ENCODE results near the gene DAPK1. TPM values are rescaled to one million over a fixed set of nuclear protein-coding genes. Genes with fewer than 3 reads are reported as not detected.

The DAPK1 gene
- total and polyA plus RNA-seq, 2 donors = 28.1 to 35.5 TPM

DNA sequence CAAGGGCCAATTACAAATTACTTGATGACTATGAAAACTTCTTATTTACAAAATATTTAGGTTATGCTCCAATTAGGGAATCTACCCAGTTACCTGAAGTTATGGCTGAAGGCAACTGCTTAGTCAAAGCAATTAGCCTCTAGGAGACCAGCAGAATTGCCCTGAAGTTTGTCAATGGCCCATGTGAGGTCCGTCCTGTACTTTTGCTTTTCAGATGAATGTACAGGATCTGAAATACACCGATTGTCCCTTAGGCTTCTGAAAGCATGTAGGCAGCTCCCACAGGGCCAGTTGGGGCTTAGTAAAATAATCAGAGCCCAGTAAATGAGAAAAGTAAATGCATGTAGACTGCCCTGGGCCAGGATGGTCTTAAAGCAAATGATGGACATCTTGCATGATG, 93.3 kb downstream of the DAPK1 start:
- no peak for DNase-seq (ENCODE audit: low read depth in 6 of 9, low spot score in 9 of 9)
- no peak overlapping the region for H3K4me3 ChIP-seq (ENCODE audit: low read length in 2 of 2)
- no peaks in the 10 kb centered on the region for H3K9me3 ChIP-seq (ENCODE audit: control insufficient read depth in 2 of 2, insufficient read depth in 1 of 2, low read length in 1 of 2)
- peaks cover 36 to 46% of the 10 kb centered on the region in 2 donors for H3K4me1 ChIP-seq (ENCODE audit: control insufficient read depth in 2 of 2, insufficient read depth in 2 of 2, low read length in 2 of 2)
- no peaks in the 10 kb centered on the region for H3K27me3 ChIP-seq (ENCODE audit: control insufficient read depth in 2 of 2, insufficient read depth in 1 of 2, low read length in 1 of 2)
- no peak overlapping the region for H3K27ac ChIP-seq (ENCODE audit: low read depth in 1 of 2, low read length in 1 of 2)
- WGBS = 96% methylated on average over 2 of the region's 2 CpGs
- peaks cover 0 to 12% of the 10 kb centered on the region in 2 donors for H3K36me3 ChIP-seq (ENCODE audit: control insufficient read depth in 2 of 2, insufficient read depth in 2 of 2, low read length in 1 of 2)

DNA sequence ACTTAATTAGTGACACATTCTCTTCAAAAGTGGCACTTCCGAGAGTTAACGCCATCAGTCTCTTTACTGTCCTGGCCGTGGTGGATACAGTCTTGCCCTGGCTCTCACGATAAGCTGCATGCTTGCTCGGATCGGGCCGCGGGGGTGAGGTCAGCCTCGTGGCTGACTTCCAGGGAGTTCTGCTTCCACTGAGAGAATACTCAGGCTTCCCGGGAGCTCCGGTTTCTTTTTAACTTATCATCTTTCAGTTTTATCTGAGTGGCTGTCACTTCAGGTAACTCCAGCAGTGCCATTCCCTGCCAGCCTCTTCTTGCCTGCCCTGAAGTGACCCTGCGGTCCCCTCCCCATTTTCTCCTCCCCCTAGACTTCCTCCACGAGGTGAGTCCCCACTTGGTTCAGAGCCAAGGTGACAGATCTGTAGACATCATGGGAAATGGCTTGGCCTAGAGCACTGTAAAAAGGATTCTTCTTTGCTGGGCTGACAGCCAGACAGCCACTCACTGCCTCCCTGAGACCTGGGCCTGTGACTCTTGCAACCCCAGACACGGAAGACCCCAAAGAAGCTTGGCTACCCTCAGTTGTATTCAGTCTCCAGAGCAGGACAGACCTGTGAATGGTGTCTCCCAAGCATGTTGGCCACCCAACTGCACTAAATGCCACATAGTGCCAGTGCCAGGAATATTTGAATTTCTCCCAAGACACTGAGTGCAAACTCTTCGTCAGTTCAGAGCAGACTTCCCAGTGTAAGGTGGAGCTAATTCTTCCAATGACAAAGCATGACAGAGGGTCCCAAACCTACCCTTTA, 95.1 kb downstream of the DAPK1 start:
- DNase-seq (ENCODE audit: low read depth in 6 of 9, low spot score in 9 of 9) = no peak
- H3K36me3 ChIP-seq (ENCODE audit: control insufficient read depth in 2 of 2, insufficient read depth in 2 of 2, low read length in 1 of 2) = peaks cover 0 to 12% of the 10 kb centered on the region in 2 donors
- H3K27ac ChIP-seq (ENCODE audit: low read depth in 1 of 2, low read length in 1 of 2) = peak overlapping the region; percentile 55 to 61
- H3K9me3 ChIP-seq (ENCODE audit: control insufficient read depth in 2 of 2, insufficient read depth in 1 of 2, low read length in 1 of 2) = peaks cover 0 to 2% of the 10 kb centered on the region in 2 donors
- H3K4me3 ChIP-seq (ENCODE audit: low read length in 2 of 2) = no peak overlapping the region
- H3K27me3 ChIP-seq (ENCODE audit: control insufficient read depth in 2 of 2, insufficient read depth in 1 of 2, low read length in 1 of 2) = no peaks in the 10 kb centered on the region
- 86% methylated on average over 15 of the region's 15 CpGs for WGBS
- H3K4me1 ChIP-seq (ENCODE audit: control insufficient read depth in 2 of 2, insufficient read depth in 2 of 2, low read length in 2 of 2) = peaks cover 47 to 64% of the 10 kb centered on the region in 2 donors

DNA sequence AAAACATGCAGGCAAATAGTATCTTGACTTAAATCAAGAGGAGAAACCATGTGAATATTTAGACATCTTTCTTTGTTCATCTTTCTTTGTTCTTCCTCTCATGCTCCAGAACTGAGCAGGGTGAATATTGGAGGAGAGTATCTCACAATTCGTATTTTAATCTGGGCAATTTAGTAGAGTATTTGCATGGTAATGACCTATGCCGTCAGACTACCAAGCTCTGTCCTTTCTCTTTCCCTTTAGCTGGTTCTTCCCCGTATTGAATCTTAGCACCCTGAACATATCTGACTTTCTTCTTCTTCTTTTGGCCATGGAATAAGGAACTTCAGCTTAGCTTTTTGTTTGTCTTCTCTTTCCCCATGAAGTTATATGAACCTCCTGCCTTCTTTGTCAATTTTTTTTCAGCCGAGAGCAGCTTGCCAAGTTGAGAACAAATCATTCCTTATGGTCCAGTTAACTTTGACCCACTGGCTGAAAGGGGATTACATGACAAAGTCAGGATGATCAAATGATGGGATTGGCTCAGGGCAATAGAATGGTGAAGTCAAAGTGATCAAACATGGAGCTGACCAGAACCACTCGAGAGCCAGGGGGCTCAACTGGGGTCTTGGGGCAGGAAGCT, 95.8 kb downstream of the DAPK1 start:
- Histone ChIP-seq H3K27ac (ENCODE audit: low read depth in 1 of 2, low read length in 1 of 2) (peak overlapping the region; percentile 10 to 61), H3K4me1 (ENCODE audit: control insufficient read depth in 2 of 2, insufficient read depth in 2 of 2, low read length in 2 of 2) (peaks cover 51 to 71% of the 10 kb centered on the region in 2 donors), H3K27me3 (ENCODE audit: control insufficient read depth in 2 of 2, insufficient read depth in 1 of 2, low read length in 1 of 2) (no peaks in the 10 kb centered on the region), H3K4me3 (ENCODE audit: low read length in 2 of 2) (no peak overlapping the region), H3K9me3 (ENCODE audit: control insufficient read depth in 2 of 2, insufficient read depth in 1 of 2, low read length in 1 of 2) (peaks cover 0 to 2% of the 10 kb centered on the region in 2 donors), H3K36me3 (ENCODE audit: control insufficient read depth in 2 of 2, insufficient read depth in 2 of 2, low read length in 1 of 2) (peaks cover 0 to 12% of the 10 kb centered on the region in 2 donors)
- 81% methylated on average over 5 of the region's 5 CpGs for WGBS
- no peak for DNase-seq (ENCODE audit: low read depth in 6 of 9, low spot score in 9 of 9)

DNA sequence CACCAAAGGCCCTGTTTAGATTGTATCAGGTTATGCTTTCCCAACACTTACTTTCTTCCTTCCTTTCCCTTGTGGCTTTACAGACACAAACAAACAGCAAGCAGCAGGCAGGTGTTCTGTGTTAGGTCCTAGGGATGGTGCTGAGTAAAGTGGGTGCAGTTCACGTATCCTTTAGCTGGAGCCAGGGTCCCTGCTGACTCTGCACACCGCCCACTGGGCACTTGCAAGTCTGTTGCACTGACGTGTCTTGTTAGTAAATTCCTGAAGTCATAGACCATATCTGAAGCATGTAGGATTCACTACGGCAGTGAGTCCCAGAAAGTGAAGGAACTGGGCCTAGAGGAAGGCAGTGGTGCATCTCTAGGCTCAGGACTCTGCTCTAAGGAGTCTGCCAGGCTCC, 96.5 kb downstream of the DAPK1 start:
- peak in 1 of 9 donors; percentile 52 for DNase-seq (ENCODE audit: low read depth in 6 of 9, low spot score in 9 of 9)
- Histone ChIP-seq H3K4me1 (ENCODE audit: control insufficient read depth in 2 of 2, insufficient read depth in 2 of 2, low read length in 2 of 2) (peaks cover 51 to 76% of the 10 kb centered on the region in 2 donors), H3K4me3 (ENCODE audit: low read length in 2 of 2) (no peak overlapping the region), H3K9me3 (ENCODE audit: control insufficient read depth in 2 of 2, insufficient read depth in 1 of 2, low read length in 1 of 2) (peaks cover 0 to 2% of the 10 kb centered on the region in 2 donors), H3K36me3 (ENCODE audit: control insufficient read depth in 2 of 2, insufficient read depth in 2 of 2, low read length in 1 of 2) (peaks cover 0 to 11% of the 10 kb centered on the region in 2 donors), H3K27me3 (ENCODE audit: control insufficient read depth in 2 of 2, insufficient read depth in 1 of 2, low read length in 1 of 2) (no peaks in the 10 kb centered on the region), H3K27ac (ENCODE audit: low read depth in 1 of 2, low read length in 1 of 2) (peak overlapping the region; percentile 56 to 61)
- WGBS = 68% methylated on average over 4 of the region's 4 CpGs

- Histone ChIP-seq H3K9me3 (ENCODE audit: control insufficient read depth in 2 of 2, insufficient read depth in 1 of 2, low read length in 1 of 2) (peaks cover 0 to 2% of the 10 kb centered on the region in 2 donors), H3K27ac (ENCODE audit: low read depth in 1 of 2, low read length in 1 of 2) (peak overlapping the region; percentile 56 to 61), H3K27me3 (ENCODE audit: control insufficient read depth in 2 of 2, insufficient read depth in 1 of 2, low read length in 1 of 2) (no peaks in the 10 kb centered on the region), H3K4me1 (ENCODE audit: control insufficient read depth in 2 of 2, insufficient read depth in 2 of 2, low read length in 2 of 2) (peaks cover 51 to 76% of the 10 kb centered on the region in 2 donors), H3K36me3 (ENCODE audit: control insufficient read depth in 2 of 2, insufficient read depth in 2 of 2, low read length in 1 of 2) (peaks cover 0 to 9% of the 10 kb centered on the region in 2 donors), H3K4me3 (ENCODE audit: low read length in 2 of 2) (no peak overlapping the region)
- DNase-seq (ENCODE audit: low read depth in 6 of 9, low spot score in 9 of 9) = no peak
Measured at GRCh38 chr9:87594662-87595061, 97.0 kb downstream of the DAPK1 start.

DNA sequence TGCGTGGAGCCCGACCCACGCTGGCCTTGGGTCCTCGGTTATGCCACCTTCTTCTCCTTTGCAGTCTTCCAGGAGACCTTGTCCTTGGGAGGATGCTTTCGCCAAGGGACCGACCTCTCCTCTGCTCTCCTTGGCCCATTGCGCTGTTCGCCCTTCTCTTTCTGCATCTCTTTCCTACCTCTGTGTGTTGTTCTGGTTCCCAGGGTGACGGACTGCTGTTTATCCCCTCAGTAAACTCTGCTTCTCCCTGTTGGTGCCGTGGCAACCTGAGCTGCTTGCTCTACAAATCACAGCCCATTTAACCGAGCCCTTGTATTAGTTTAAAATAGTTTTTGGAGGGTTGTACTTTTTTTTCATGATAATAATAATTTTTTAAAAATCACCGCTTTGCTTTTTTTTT, 97.9 kb downstream of the DAPK1 start:
- WGBS = 96% methylated on average over 12 of the region's 12 CpGs
- no peak for DNase-seq (ENCODE audit: low read depth in 6 of 9, low spot score in 9 of 9)
- H3K27me3 ChIP-seq (ENCODE audit: control insufficient read depth in 2 of 2, insufficient read depth in 1 of 2, low read length in 1 of 2) = no peaks in the 10 kb centered on the region
- H3K4me3 ChIP-seq (ENCODE audit: low read length in 2 of 2) = no peak overlapping the region
- H3K27ac ChIP-seq (ENCODE audit: low read depth in 1 of 2, low read length in 1 of 2) = peak overlapping the region in 1 of 2 donors; percentile 1
- H3K4me1 ChIP-seq (ENCODE audit: control insufficient read depth in 2 of 2, insufficient read depth in 2 of 2, low read length in 2 of 2) = peaks cover 51 to 85% of the 10 kb centered on the region in 2 donors
- peaks cover 0 to 7% of the 10 kb centered on the region in 2 donors for H3K36me3 ChIP-seq (ENCODE audit: control insufficient read depth in 2 of 2, insufficient read depth in 2 of 2, low read length in 1 of 2)
- peaks cover 0 to 2% of the 10 kb centered on the region in 2 donors for H3K9me3 ChIP-seq (ENCODE audit: control insufficient read depth in 2 of 2, insufficient read depth in 1 of 2, low read length in 1 of 2)

DNA sequence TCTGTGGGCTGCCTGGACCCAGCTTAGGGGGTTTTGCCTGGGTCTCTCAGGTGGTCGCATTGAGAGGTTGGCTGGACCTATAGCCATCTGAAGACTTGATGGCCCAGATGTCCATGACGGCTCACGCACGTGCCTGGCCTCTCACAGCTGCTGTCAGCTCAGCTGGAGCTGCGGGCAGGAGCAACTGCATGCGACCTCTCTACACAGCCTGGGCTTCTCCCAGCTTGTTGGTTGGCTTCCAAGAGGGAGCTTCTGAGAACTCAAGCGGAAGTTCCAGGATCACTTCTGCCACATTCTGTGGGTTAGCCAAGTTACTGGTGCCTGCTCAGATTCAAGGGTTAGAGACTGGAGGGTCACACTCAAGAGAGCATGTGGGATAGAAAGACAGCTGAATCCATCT, 99.2 kb downstream of the DAPK1 start:
- Histone ChIP-seq H3K27me3 (ENCODE audit: control insufficient read depth in 2 of 2, insufficient read depth in 1 of 2, low read length in 1 of 2) (no peaks in the 10 kb centered on the region), H3K9me3 (ENCODE audit: control insufficient read depth in 2 of 2, insufficient read depth in 1 of 2, low read length in 1 of 2) (peaks cover 0 to 2% of the 10 kb centered on the region in 2 donors), H3K36me3 (ENCODE audit: control insufficient read depth in 2 of 2, insufficient read depth in 2 of 2, low read length in 1 of 2) (peaks cover 0 to 6% of the 10 kb centered on the region in 2 donors), H3K4me1 (ENCODE audit: control insufficient read depth in 2 of 2, insufficient read depth in 2 of 2, low read length in 2 of 2) (peaks cover 62 to 93% of the 10 kb centered on the region in 2 donors), H3K27ac (ENCODE audit: low read depth in 1 of 2, low read length in 1 of 2) (peak overlapping the region in 1 of 2 donors; percentile 82), H3K4me3 (ENCODE audit: low read length in 2 of 2) (no peak overlapping the region)
- WGBS = 95% methylated on average over 7 of the region's 7 CpGs
- DNase-seq (ENCODE audit: low read depth in 6 of 9, low spot score in 9 of 9) = no peak

DNA sequence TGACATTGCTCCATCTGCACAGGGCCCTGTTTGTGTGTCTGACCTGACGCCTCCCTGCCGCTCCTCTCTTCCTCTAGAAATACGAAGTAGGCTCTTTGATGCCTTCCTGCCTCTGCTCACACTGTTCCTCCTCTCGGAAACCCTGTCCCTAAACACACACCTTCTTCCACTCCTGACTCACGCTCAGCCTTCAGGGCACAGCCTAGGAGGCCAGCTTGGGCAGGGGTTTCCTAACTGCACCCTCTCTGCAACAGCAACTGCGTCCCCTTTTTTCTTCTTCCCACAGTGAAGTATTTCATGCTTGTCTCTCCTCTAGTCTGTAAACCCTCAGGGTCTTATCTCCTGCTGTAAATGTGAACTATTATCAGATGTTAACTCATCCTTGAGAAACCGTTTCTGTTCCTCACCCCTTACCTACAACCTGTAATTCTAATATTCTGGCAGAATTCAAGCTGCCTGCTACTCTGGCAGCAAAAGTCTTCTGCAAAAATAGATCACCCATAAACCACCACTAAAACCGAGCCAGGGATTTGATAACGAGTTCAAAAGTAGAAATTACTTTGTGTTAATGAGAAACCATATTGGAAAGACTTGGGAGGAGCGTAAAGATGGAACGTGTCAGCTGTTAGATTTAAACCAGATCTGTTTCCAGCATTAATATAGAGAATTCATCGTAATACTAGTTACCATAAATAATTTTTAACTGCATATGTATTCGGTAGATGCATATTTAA, 100.2 kb downstream of the DAPK1 start:
- Histone ChIP-seq H3K27ac (ENCODE audit: low read depth in 1 of 2, low read length in 1 of 2) (peak overlapping the region in 1 of 2 donors; percentile 82), H3K4me1 (ENCODE audit: control insufficient read depth in 2 of 2, insufficient read depth in 2 of 2, low read length in 2 of 2) (peaks cover 54 to 93% of the 10 kb centered on the region in 2 donors), H3K36me3 (ENCODE audit: control insufficient read depth in 2 of 2, insufficient read depth in 2 of 2, low read length in 1 of 2) (peaks cover 0 to 2% of the 10 kb centered on the region in 2 donors), H3K9me3 (ENCODE audit: control insufficient read depth in 2 of 2, insufficient read depth in 1 of 2, low read length in 1 of 2) (peaks cover 0 to 2% of the 10 kb centered on the region in 2 donors), H3K4me3 (ENCODE audit: low read length in 2 of 2) (no peak overlapping the region), H3K27me3 (ENCODE audit: control insufficient read depth in 2 of 2, insufficient read depth in 1 of 2, low read length in 1 of 2) (no peaks in the 10 kb centered on the region)
- peak in 1 of 9 donors; percentile 49 for DNase-seq (ENCODE audit: low read depth in 6 of 9, low spot score in 9 of 9)
- 70% methylated on average over 13 of the region's 13 CpGs for WGBS

Data from thymus (tissue), 11 donors.